ENCODE results near the gene DNAJC1.

DNAJC1 gene

DNA sequence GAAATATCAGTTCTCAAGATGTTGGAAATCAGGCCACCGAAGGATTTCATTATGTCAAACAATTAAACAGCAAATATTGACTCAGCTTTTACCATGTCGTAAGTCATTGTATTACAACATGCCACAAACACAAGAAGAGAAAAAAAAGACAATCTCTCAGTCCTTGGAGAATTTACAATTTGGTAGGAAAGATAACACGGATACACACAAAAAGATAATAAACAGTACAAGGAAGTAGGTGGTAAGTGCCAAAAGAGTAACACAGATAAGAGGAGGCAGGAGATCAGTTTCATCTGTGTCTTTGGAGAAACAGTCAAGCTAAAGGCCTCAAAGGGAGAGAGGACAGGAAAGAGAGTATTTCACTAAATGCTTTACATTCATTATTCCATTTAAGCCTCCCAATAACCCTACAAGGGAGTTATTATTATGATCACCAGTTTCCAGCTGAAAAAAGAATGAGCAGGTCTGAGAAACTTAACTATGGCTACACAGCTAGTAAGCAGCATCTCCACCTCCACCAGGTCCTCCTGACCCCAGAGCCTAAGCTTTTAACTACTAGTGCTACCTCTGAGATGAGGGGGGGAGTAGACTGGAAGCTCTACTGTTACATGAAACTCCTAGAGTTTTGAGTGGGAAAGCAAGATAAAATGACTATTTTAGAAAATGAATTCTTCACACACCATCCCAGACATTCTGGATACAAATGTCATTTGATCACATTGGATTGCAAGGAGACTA lies 13.9 kb upstream of the DNAJC1 start (continued):
- no peak for TF ChIP-seq TSHZ1 (tag by site-specific recombination; IDR thresholded peaks at IDR 0.05; ENCODE audit: borderline replicate concordance)
- no peak for TF ChIP-seq ZNF18 (tag by site-specific recombination; IDR thresholded peaks at IDR 0.05)
- TF ChIP-seq SETDB1 (IDR thresholded peaks at IDR 0.05; ENCODE audit: insufficient read length, low read length) = no peak
- TF ChIP-seq ZNF585B (tag by site-specific recombination; IDR thresholded peaks at IDR 0.05) = no peak
- TF ChIP-seq ZNF785 (tag by site-specific recombination; IDR thresholded peaks at IDR 0.05) = no peak
- TF ChIP-seq, protein P1, sequence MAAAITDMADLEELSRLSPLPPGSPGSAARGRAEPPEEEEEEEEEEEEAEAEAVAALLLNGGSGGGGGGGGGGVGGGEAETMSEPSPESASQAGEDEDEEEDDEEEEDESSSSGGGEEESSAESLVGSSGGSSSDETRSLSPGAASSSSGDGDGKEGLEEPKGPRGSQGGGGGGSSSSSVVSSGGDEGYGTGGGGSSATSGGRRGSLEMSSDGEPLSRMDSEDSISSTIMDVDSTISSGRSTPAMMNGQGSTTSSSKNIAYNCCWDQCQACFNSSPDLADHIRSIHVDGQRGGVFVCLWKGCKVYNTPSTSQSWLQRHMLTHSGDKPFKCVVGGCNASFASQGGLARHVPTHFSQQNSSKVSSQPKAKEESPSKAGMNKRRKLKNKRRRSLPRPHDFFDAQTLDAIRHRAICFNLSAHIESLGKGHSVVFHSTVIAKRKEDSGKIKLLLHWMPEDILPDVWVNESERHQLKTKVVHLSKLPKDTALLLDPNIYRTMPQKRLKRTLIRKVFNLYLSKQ (tag by site-specific recombination; IDR thresholded peaks at IDR 0.05; ENCODE audit: borderline replicate concordance) = no peak

- no peaks in the 10 kb centered on the region for H3K9me3 ChIP-seq (ENCODE audit: control insufficient read depth, insufficient read depth, low read depth, low read length)
- H3K4me1 ChIP-seq (ENCODE audit: control insufficient read depth, insufficient read depth, low read length) = no peaks in the 10 kb centered on the region
- TF ChIP-seq ZNF777 (tag by site-specific recombination; IDR thresholded peaks at IDR 0.05; ENCODE audit: borderline replicate concordance) (no peak), ZNF501 (tag by site-specific recombination; IDR thresholded peaks at IDR 0.05) (no peak), ZNF121 (tag by site-specific recombination; IDR thresholded peaks at IDR 0.05) (no peak), ZSCAN30 (tag by site-specific recombination; IDR thresholded peaks at IDR 0.05) (no peak), ZNF488 (tag by site-specific recombination; IDR thresholded peaks at IDR 0.05) (no peak), ZNF311 (tag by site-specific recombination; IDR thresholded peaks at IDR 0.05; ENCODE audit: borderline replicate concordance) (no peak), ZBTB20 (tag by site-specific recombination; IDR thresholded peaks at IDR 0.05) (no peak), ZNF513 (tag by site-specific recombination; IDR thresholded peaks at IDR 0.05) (no peak), ZFP3 (tag by site-specific recombination; IDR thresholded peaks at IDR 0.05; ENCODE audit: low read depth) (no peak), ZFP37 (tag by site-specific recombination; IDR thresholded peaks at IDR 0.05) (no peak), ZNF571 (tag by site-specific recombination; IDR thresholded peaks at IDR 0.05) (no peak), ZNF155 (tag by site-specific recombination; IDR thresholded peaks at IDR 0.05) (no peak), ZNF302 (tag by site-specific recombination; IDR thresholded peaks at IDR 0.05; ENCODE audit: low read depth) (no peak)
- TF ChIP-seq, protein P2, sequence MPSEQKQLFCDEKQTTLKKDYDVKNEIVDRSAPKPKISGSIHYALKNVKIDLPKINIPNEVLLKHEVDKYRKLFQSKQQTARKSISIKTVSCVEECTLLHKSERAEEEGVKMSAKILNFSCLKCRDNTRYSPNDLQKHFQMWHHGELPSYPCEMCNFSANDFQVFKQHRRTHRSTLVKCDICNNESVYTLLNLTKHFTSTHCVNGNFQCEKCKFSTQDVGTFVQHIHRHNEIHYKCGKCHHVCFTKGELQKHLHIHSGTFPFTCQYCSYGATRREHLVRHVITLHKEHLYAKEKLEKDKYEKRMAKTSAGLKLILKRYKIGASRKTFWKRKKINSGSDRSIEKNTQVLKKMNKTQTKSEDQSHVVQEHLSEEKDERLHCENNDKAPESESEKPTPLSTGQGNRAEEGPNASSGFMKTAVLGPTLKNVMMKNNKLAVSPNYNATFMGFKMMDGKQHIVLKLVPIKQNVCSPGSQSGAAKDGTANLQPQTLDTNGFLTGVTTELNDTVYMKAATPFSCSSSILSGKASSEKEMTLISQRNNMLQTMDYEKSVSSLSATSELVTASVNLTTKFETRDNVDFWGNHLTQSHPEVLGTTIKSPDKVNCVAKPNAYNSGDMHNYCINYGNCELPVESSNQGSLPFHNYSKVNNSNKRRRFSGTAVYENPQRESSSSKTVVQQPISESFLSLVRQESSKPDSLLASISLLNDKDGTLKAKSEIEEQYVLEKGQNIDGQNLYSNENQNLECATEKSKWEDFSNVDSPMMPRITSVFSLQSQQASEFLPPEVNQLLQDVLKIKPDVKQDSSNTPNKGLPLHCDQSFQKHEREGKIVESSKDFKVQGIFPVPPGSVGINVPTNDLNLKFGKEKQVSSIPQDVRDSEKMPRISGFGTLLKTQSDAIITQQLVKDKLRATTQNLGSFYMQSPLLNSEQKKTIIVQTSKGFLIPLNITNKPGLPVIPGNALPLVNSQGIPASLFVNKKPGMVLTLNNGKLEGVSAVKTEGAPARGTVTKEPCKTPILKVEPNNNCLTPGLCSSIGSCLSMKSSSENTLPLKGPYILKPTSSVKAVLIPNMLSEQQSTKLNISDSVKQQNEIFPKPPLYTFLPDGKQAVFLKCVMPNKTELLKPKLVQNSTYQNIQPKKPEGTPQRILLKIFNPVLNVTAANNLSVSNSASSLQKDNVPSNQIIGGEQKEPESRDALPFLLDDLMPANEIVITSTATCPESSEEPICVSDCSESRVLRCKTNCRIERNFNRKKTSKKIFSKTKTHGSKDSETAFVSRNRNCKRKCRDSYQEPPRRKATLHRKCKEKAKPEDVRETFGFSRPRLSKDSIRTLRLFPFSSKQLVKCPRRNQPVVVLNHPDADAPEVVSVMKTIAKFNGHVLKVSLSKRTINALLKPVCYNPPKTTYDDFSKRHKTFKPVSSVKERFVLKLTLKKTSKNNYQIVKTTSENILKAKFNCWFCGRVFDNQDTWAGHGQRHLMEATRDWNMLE (tag by site-specific recombination; conservative IDR thresholded peaks at IDR 0.05; ENCODE audit: low read depth) = no peak
- ChIA-PET CTCF (interaction anchor here (0.9 to 1.2 kb wide), 2 partner anchors 8 to 88 kb away, joined by 3 read pairs; no protein-coding TSS in a partner anchor), POLR2A (interaction anchor here (0.6 kb wide), 1 partner anchor 473 kb away, joined by 3 read pairs; no protein-coding TSS in a partner anchor)
- H3K36me3 ChIP-seq (ENCODE audit: control insufficient read depth in 2 of 2, insufficient read depth in 1 of 2, low read length in 2 of 2) = no peaks in the 10 kb centered on the region
- no peak overlapping the region for H3K4me3 ChIP-seq (ENCODE audit: low read depth, low read length)
- H3K27ac ChIP-seq (ENCODE audit: extremely low read depth, low read depth, low read length) = no peak overlapping the region
Measured at GRCh38 chr10:22016046-22016705, 12.6 kb upstream of the DNAJC1 start.
